Neural progenitor cell (in vitro differentiated cells): ENCODE results near the gene MDH1B.

ENCODE experiments used
- EZH2 ChIP-seq: fragments of 200-600 bp; sonication (generic); IDR thresholded peaks from 2 replicates; pipeline ENCODE4 v1.6.1; 2017; ENCODE audit warnings: antibody characterized with exemption, mild to moderate bottlenecking, moderate library complexity
- TF ChIP-seq, protein P1 (sequence below): fragments of 200-600 bp; sonication (generic); IDR thresholded peaks from 2 replicates; pipeline ENCODE4 v1.5.1; 2017; ENCODE audit warnings: antibody characterized with exemption, mild to moderate bottlenecking

DNA sequence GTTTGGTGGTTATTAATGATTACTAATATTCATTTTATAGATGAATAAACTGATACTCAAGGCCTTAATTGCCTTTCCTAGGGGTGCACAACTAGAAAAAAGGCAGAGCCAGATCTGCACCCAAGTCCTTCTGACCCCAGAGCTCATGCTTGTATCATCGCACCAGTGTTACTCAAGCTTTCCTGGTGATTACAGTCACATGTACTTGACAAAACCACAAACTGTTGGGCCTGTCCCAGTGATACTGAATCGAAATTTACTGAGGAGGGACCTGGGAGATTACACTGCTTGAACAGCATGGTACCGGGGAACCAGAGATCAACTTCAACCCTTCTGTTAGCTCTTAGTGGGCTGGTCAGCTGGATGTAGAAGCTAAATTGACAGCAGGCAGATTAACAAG, 34.0 kb upstream of the MDH1B start:
- TF ChIP-seq EZH2: no peak
- TF ChIP-seq, protein P1, sequence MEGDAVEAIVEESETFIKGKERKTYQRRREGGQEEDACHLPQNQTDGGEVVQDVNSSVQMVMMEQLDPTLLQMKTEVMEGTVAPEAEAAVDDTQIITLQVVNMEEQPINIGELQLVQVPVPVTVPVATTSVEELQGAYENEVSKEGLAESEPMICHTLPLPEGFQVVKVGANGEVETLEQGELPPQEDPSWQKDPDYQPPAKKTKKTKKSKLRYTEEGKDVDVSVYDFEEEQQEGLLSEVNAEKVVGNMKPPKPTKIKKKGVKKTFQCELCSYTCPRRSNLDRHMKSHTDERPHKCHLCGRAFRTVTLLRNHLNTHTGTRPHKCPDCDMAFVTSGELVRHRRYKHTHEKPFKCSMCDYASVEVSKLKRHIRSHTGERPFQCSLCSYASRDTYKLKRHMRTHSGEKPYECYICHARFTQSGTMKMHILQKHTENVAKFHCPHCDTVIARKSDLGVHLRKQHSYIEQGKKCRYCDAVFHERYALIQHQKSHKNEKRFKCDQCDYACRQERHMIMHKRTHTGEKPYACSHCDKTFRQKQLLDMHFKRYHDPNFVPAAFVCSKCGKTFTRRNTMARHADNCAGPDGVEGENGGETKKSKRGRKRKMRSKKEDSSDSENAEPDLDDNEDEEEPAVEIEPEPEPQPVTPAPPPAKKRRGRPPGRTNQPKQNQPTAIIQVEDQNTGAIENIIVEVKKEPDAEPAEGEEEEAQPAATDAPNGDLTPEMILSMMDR: no peak
